Esophagus muscularis mucosa (tissue), 3 donors: Measurements from ENCODE around the gene PIEZO1.

Source experiments
- EP300 ChIP-seq: sonication (generic); formaldehyde crosslinking; IDR thresholded peaks from one replicate; pipeline ENCODE4 v1.6.1; 2017; ENCODE audit warnings: antibody characterized with exemption
- TF ChIP-seq, protein P1 (sequence below), 3 experiments: fragments of 200-600 bp in 2 of 3; fragments of 450-650 bp in 1 of 3; sonication (generic) in 2 of 3; IDR thresholded peaks; one replicate each; pipeline ENCODE4 v1.5.1; 2017 to 2019; ENCODE audit warnings: antibody characterized with exemption in 3 of 3, mild to moderate bottlenecking in 2 of 3, moderate library complexity in 1 of 3

DNA sequence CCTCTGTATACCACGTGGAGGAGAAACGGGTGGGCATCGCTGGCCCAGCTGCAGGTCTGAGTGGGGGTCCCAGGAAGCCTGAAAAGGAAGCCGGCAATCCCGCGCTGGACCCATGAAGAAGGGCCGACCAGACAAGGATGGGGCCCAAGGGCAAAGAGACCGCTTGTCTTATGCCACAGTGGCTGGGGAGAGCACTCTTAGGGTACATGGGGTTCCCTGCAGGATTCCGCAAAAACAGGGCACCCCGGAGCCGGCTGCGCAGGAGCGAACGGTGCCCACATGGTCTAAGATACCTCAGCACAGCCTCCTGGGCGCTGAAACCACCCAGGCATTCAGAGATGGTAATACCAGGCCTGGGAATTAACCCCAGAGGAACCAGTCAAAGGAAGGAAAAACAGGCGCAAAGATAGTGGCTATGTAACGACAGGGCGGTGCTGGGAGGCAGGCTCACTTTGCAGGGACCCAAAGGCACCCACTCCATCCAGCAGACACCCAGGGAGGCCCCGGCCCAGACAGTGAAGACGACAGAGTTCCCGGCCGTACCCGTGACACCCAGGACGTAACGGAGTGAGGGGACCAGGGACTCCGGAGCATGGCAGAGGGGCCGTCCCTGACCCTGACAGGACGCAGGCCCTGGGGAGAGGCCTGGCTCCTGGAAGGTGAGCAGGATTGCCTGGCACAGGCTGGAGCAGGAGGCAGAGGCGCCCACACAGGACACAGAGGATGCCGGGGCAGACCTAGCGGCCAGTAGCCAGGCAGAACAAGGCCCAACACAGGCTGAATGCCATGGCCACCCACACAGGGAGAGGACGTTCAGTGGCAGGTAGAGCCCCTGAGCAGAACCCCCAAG lies 10.3 kb downstream of the PIEZO1 start:
- TF ChIP-seq, protein P1, sequence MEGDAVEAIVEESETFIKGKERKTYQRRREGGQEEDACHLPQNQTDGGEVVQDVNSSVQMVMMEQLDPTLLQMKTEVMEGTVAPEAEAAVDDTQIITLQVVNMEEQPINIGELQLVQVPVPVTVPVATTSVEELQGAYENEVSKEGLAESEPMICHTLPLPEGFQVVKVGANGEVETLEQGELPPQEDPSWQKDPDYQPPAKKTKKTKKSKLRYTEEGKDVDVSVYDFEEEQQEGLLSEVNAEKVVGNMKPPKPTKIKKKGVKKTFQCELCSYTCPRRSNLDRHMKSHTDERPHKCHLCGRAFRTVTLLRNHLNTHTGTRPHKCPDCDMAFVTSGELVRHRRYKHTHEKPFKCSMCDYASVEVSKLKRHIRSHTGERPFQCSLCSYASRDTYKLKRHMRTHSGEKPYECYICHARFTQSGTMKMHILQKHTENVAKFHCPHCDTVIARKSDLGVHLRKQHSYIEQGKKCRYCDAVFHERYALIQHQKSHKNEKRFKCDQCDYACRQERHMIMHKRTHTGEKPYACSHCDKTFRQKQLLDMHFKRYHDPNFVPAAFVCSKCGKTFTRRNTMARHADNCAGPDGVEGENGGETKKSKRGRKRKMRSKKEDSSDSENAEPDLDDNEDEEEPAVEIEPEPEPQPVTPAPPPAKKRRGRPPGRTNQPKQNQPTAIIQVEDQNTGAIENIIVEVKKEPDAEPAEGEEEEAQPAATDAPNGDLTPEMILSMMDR (IDR thresholded peaks at IDR 0.05) = no peak
- no peak for TF ChIP-seq EP300
